GM12878 (cell line): ENCODE measurements around the gene PHACTR3. TPM values are rescaled to one million over a fixed set of nuclear protein-coding genes. Genes with fewer than 3 reads are reported as not detected.

Source experiments
- ATAC-seq: fragments of 200-7000 bp; cut with Tn5 transposase; 3 replicates; pipeline ENCODE4 v1.9.1; 2020; ENCODE audit warnings: mild to moderate bottlenecking, moderate library complexity
- BruUV-seq: library from RNA; stranded (reverse); fragments of 400-500 nt; replicated peaks from 2 replicates; lab custom pipeline; 2021; lab: Mats Ljungman, UMichigan
- CTCF ChIA-PET: fragments of 300-600 bp; sonication (Branson Sonifier 250); formaldehyde crosslinking; extraction: SDS; loops from one replicate; lab custom pipeline; 2021; ENCODE audit warnings: inconsistent platforms; lab: Yijun Ruan, JAX
- POLR2A ChIA-PET: fragments of 350-600 bp; formaldehyde crosslinking; extraction: SDS; loops from one replicate; lab custom pipeline; 2021; ENCODE audit warnings: inconsistent platforms; lab: Charles Lee
- RAD21 ChIA-PET: fragments of 300-600 bp; sonication (Branson Sonifier 250); formaldehyde crosslinking; loops from one replicate; lab custom pipeline; 2023; ENCODE audit warnings: antibody characterized with exemption; ENCODE audit not compliant: unreplicated experiment; lab: Charles Lee
- SMC1A ChIA-PET: fragments of 300-600 bp; sonication (Branson Sonifier 250); formaldehyde crosslinking; loops from one replicate; lab custom pipeline; 2023; ENCODE audit not compliant: unreplicated experiment, uncharacterized antibody; lab: Charles Lee
- DNase-seq: peaks from one replicate; pipeline ENCODE4 v3.0.0-alpha.2; 2011; ENCODE audit warnings: low read depth, low spot score
- FAIRE-seq: peaks from 3 replicates; lab custom pipeline; 2011; peaks lifted over from hg19 to GRCh38; lab: Jason Lieb, UNC
- H2AFZ ChIP-seq: 2 replicates; pipeline ENCODE4 v1.6.0; 2011; ENCODE audit warnings: low read depth, low read length, control low read depth; ENCODE audit not compliant: control insufficient read depth
- H3K27ac ChIP-seq: 2 replicates; pipeline ENCODE4 v1.5.1; 2011; ENCODE audit warnings: control low read depth; ENCODE audit not compliant: control insufficient read depth, insufficient read depth
- H3K27me3 ChIP-seq, 2 experiments: replicated peaks in 1 of 2; 2 replicates each; pipeline versions ENCODE4 v1.6.0 to v1.6.1; 2011; ENCODE audit warnings: low read length in 1 of 2; ENCODE audit not compliant: control insufficient read depth in 2 of 2, insufficient read depth in 2 of 2
- H3K36me3 ChIP-seq, 2 experiments: 2 replicates each; pipeline ENCODE4 v1.5.1; 2011; ENCODE audit warnings: low read length in 1 of 2; ENCODE audit not compliant: control insufficient read depth in 2 of 2, insufficient read depth in 2 of 2
- H3K4me1 ChIP-seq: 2 replicates; pipeline ENCODE4 v1.6.1; 2011; ENCODE audit warnings: mild to moderate bottlenecking, low read length, moderate library complexity, mixed read lengths; ENCODE audit not compliant: control insufficient read depth, insufficient read depth
- H3K4me2 ChIP-seq: 2 replicates; pipeline ENCODE4 v1.6.0; 2011; ENCODE audit warnings: control low read depth; ENCODE audit not compliant: control insufficient read depth, insufficient read depth
- H3K4me3 ChIP-seq: fragments of 200-600 bp; sonication (generic); 2 replicates; pipeline ENCODE4 v1.5.1; 2016
- H3K79me2 ChIP-seq: 2 replicates; pipeline ENCODE4 v1.6.0; 2011; ENCODE audit warnings: low read length; ENCODE audit not compliant: control insufficient read depth, insufficient read depth
- H3K9ac ChIP-seq: 2 replicates; pipeline ENCODE4 v1.8.0; 2011; ENCODE audit warnings: low read length, control low read depth, mixed read lengths; ENCODE audit not compliant: control insufficient read depth, insufficient read depth
- H3K9me3 ChIP-seq: replicated peaks from 3 replicates; pipeline ENCODE4 v1.5.1; 2011; ENCODE audit warnings: mild to moderate bottlenecking, low read length; ENCODE audit not compliant: control insufficient read depth, insufficient read depth
- H4K20me1 ChIP-seq: 2 replicates; pipeline ENCODE4 v1.6.0; 2011; ENCODE audit not compliant: control insufficient read depth, insufficient read depth
- GABPA ChIP-seq: IDR thresholded peaks from 2 replicates; pipeline ENCODE4 v1.6.1; 2014; ENCODE audit warnings: antibody characterized with exemption, low read depth, mild to moderate bottlenecking, inconsistent platforms
- IRF4 ChIP-seq: IDR thresholded peaks from 2 replicates; pipeline ENCODE4 v1.6.1; 2011; ENCODE audit warnings: low read depth, low read length
- MXI1 ChIP-seq: fragments of 150-350 bp; IDR thresholded peaks from 2 replicates; pipeline ENCODE4 v1.6.1; 2011; ENCODE audit warnings: low read depth, mild to moderate bottlenecking, inconsistent platforms, low read length, improper control_type of control experiment
- NBN ChIP-seq: fragments of 450-650 bp; IDR thresholded peaks from 2 replicates; pipeline ENCODE4 v1.6.1; 2016
- NFYA ChIP-seq: IDR thresholded peaks from 2 replicates; pipeline ENCODE4 v1.6.1; 2011; ENCODE audit warnings: low read depth, mild to moderate bottlenecking, low read length, improper control_type of control experiment, borderline replicate concordance
- RFX5 ChIP-seq: IDR thresholded peaks from 2 replicates; pipeline ENCODE4 v1.6.1; 2011; ENCODE audit warnings: low read depth, low read length, improper control_type of control experiment
- WGBS: methylation state at CpG from one replicate; pipeline ENCODE4 v1.1.6; 2016; ENCODE audit warnings: low lambda C conversion rate; ENCODE audit not compliant: insufficient replicate concordance, insufficient coverage; ENCODE audit errors: missing lambda C conversion rate; 5-methylcytosine and 5-hydroxymethylcytosine counted together
- in situ Hi-C: fragments of 300-500 bp; cut with MboI; formaldehyde crosslinking; loops from 9 replicates; pipeline ENCODE4 v1.14.3; 2018; ENCODE audit warnings: mixed read lengths
- intact Hi-C: fragments of 100-400 bp; cut with micrococcal nuclease; formaldehyde crosslinking; loops from one replicate; pipeline ENCODE4 v1.14.2; 2022; ENCODE audit not compliant: unreplicated experiment
- polyA plus RNA-seq, 11 experiments: library from polyadenylated mRNA; depleted of rRNA in 4 of 11; unstranded in 6 of 11; stranded (reverse) in 5 of 11; fragments of >200 nt; fragmentation: Nextera tagmentation in 4 of 11; fragmentation: Illumina TruSeq in 1 of 11; extraction: Ambion mirVana in 4 of 11; extraction: Trizol in 1 of 11; gene quantifications; 1 replicate in 1 of 11; 2 replicates in 10 of 11; pipeline versions ENCODE4 v1.2.1 to v1.2.3, GENCODE V29; 2011 to 2016; ENCODE audit warnings: inconsistent platforms in 2 of 11, missing spikeins in 2 of 11, low read depth in 1 of 11
- total RNA-seq, 4 experiments: library from RNA; depleted of rRNA in 3 of 4; stranded (reverse); fragments of >200 nt in 3 of 4; fragmentation: Illumina TruSeq in 1 of 4; extraction: Trizol in 1 of 4; gene quantifications; 2 replicates each; pipeline versions ENCODE4 v1.2.1 to v1.2.3, GENCODE V29; 2013 to 2021
- TF ChIP-seq, protein P1 (sequence below): fragments of 450-650 bp; IDR thresholded peaks from 2 replicates; pipeline ENCODE4 v1.6.1; 2017; ENCODE audit warnings: mild to moderate bottlenecking, moderate library complexity
- TF ChIP-seq, protein P2 (sequence below): fragments of 450-650 bp; formaldehyde crosslinking; IDR thresholded peaks from 2 replicates; pipeline ENCODE4 v1.4.0; 2020; ENCODE audit warnings: mild to moderate bottlenecking, moderate library complexity
- TF ChIP-seq, protein P3 (sequence below): IDR thresholded peaks from 2 replicates; pipeline ENCODE4 v1.6.1; 2012; ENCODE audit warnings: low read depth, low read length, improper control_type of control experiment
- TF ChIP-seq, protein P4 (sequence below): IDR thresholded peaks from 2 replicates; pipeline ENCODE4 v1.6.1; 2011; ENCODE audit warnings: mild to moderate bottlenecking, low read depth, low read length, moderate library complexity; ENCODE audit not compliant: insufficient replicate concordance

The PHACTR3 gene
- total and polyA plus RNA-seq, 10 of the 15 experiments (the other 5 are each of a cell fraction or from before 2014, with no cell fraction given): 0.17 to 2.7 (median 0.27) TPM; not detected in 1

- TF ChIP-seq, protein P1, sequence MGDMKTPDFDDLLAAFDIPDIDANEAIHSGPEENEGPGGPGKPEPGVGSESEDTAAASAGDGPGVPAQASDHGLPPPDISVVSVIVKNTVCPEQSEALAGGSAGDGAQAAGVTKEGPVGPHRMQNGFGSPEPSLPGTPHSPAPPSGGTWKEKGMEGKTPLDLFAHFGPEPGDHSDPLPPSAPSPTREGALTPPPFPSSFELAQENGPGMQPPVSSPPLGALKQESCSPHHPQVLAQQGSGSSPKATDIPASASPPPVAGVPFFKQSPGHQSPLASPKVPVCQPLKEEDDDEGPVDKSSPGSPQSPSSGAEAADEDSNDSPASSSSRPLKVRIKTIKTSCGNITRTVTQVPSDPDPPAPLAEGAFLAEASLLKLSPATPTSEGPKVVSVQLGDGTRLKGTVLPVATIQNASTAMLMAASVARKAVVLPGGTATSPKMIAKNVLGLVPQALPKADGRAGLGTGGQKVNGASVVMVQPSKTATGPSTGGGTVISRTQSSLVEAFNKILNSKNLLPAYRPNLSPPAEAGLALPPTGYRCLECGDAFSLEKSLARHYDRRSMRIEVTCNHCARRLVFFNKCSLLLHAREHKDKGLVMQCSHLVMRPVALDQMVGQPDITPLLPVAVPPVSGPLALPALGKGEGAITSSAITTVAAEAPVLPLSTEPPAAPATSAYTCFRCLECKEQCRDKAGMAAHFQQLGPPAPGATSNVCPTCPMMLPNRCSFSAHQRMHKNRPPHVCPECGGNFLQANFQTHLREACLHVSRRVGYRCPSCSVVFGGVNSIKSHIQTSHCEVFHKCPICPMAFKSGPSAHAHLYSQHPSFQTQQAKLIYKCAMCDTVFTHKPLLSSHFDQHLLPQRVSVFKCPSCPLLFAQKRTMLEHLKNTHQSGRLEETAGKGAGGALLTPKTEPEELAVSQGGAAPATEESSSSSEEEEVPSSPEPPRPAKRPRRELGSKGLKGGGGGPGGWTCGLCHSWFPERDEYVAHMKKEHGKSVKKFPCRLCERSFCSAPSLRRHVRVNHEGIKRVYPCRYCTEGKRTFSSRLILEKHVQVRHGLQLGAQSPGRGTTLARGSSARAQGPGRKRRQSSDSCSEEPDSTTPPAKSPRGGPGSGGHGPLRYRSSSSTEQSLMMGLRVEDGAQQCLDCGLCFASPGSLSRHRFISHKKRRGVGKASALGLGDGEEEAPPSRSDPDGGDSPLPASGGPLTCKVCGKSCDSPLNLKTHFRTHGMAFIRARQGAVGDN: no peak
- TF ChIP-seq NFYA: no peak
These were observed 22.2 kb upstream of the PHACTR3 start (continued) for GRCh38 chr20:59581993-59582679.

- RAD21 ChIA-PET: no interaction called here
- DNase-seq: no peak
- BruUV-seq: no TSS peak
- no peak for FAIRE-seq
- H3K27me3 ChIP-seq: peaks cover 0 to 3% of the 10 kb centered on the region in 2 experiments; a peak in 2 of 4 replicates
- intact Hi-C loops: no loop called here
- CTCF ChIA-PET: interaction anchor here (4.4 kb wide), 1 partner anchor 13 kb away, joined by 22 read pairs; no protein-coding TSS in a partner anchor
- no peak for ATAC-seq
- 59% methylated on average over 31 of the region's 31 CpGs for WGBS
- no peak overlapping the region for H3K27ac ChIP-seq
- POLR2A ChIA-PET: no interaction called here
- SMC1A ChIA-PET: interaction anchor here (0.5 kb wide), 1 partner anchor 13 kb away, joined by 3 read pairs; no protein-coding TSS in a partner anchor
- H3K9me3 ChIP-seq: no peaks in the 10 kb centered on the region
- no peaks in the 10 kb centered on the region for H3K79me2 ChIP-seq
- H4K20me1 ChIP-seq: no peaks in the 10 kb centered on the region
- in situ Hi-C loops: no loop called here
- no peak overlapping the region for H3K4me2 ChIP-seq
- H3K36me3 ChIP-seq: no peaks in the 10 kb centered on the region
- no peak overlapping the region for H3K4me3 ChIP-seq
- no peaks in the 10 kb centered on the region for H3K4me1 ChIP-seq
- H2AFZ ChIP-seq: no peak overlapping the region
- no peak overlapping the region for H3K9ac ChIP-seq
- TF ChIP-seq RFX5 (no peak), NBN (no peak), MXI1 (no peak), IRF4 (no peak), GABPA (no peak)
- TF ChIP-seq, protein P2, sequence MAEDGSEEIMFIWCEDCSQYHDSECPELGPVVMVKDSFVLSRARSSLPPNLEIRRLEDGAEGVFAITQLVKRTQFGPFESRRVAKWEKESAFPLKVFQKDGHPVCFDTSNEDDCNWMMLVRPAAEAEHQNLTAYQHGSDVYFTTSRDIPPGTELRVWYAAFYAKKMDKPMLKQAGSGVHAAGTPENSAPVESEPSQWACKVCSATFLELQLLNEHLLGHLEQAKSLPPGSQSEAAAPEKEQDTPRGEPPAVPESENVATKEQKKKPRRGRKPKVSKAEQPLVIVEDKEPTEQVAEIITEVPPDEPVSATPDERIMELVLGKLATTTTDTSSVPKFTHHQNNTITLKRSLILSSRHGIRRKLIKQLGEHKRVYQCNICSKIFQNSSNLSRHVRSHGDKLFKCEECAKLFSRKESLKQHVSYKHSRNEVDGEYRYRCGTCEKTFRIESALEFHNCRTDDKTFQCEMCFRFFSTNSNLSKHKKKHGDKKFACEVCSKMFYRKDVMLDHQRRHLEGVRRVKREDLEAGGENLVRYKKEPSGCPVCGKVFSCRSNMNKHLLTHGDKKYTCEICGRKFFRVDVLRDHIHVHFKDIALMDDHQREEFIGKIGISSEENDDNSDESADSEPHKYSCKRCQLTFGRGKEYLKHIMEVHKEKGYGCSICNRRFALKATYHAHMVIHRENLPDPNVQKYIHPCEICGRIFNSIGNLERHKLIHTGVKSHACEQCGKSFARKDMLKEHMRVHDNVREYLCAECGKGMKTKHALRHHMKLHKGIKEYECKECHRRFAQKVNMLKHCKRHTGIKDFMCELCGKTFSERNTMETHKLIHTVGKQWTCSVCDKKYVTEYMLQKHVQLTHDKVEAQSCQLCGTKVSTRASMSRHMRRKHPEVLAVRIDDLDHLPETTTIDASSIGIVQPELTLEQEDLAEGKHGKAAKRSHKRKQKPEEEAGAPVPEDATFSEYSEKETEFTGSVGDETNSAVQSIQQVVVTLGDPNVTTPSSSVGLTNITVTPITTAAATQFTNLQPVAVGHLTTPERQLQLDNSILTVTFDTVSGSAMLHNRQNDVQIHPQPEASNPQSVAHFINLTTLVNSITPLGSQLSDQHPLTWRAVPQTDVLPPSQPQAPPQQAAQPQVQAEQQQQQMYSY (CRISPR knock-in tag): no peak
- TF ChIP-seq, protein P3, sequence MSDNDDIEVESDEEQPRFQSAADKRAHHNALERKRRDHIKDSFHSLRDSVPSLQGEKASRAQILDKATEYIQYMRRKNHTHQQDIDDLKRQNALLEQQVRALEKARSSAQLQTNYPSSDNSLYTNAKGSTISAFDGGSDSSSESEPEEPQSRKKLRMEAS: no peak
- TF ChIP-seq, protein P4, sequence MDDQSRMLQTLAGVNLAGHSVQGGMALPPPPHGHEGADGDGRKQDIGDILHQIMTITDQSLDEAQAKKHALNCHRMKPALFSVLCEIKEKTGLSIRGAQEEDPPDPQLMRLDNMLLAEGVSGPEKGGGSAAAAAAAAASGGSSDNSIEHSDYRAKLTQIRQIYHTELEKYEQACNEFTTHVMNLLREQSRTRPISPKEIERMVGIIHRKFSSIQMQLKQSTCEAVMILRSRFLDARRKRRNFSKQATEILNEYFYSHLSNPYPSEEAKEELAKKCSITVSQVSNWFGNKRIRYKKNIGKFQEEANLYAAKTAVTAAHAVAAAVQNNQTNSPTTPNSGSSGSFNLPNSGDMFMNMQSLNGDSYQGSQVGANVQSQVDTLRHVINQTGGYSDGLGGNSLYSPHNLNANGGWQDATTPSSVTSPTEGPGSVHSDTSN: no peak
These were observed 20.7 kb upstream of the PHACTR3 start for GRCh38 chr20:59583428-59584277.
